ENCODE results near the gene HYDIN. TPM values are rescaled to one million over a fixed set of nuclear protein-coding genes. Genes with fewer than 3 reads are reported as not detected.

HYDIN gene
- total and polyA plus RNA-seq, 2 experiments from 2014 or later = 3.1 to 7.7 TPM

- Histone ChIP-seq H3K27ac (ENCODE audit: low read depth) (no peak overlapping the region), H3K9me2 (ENCODE audit: insufficient read depth) (peaks cover 8% of the 10 kb centered on the region), H3K4me1 (ENCODE audit: insufficient read depth) (peaks cover 12% of the 10 kb centered on the region; the same call in 1 of the 2 replicates), H4K20me1 (replicated peaks; ENCODE audit: insufficient read depth) (no peaks in the 10 kb centered on the region), H3K36me3 (ENCODE audit: insufficient read depth) (peaks cover 10% of the 10 kb centered on the region), H3K4me2 (no peak overlapping the region), H2AFZ (no peak overlapping the region), H3K4me3 (no peak overlapping the region), H3F3A (replicated peaks; ENCODE audit: low read depth) (no peaks in the 10 kb centered on the region), H3K79me2 (replicated peaks; ENCODE audit: insufficient read depth) (no peaks in the 10 kb centered on the region), H3K27me3 (ENCODE audit: insufficient read depth) (no peaks in the 10 kb centered on the region; the same call in 1 of the 2 replicates)
- Mint-ChIP-seq H3K36me3 (ENCODE audit: low read depth) (peaks cover 42% of the 10 kb centered on the region), H3K4me3 (no peak overlapping the region), H3K27ac (no peak overlapping the region), H3K27me3 (ENCODE audit: insufficient read depth, low read depth, poor library complexity) (peaks cover 3% of the 10 kb centered on the region), H3K4me1 (peaks cover 4% of the 10 kb centered on the region; the same call in 1 of the 3 replicates), H3K9me3 (peaks cover 66% of the 10 kb centered on the region)
- no peak for TF ChIP-seq CREB1 (CRISPR knock-in tag; IDR thresholded peaks at IDR 0.05; ENCODE audit: low read depth)
- no peak for TF ChIP-seq REST (IDR thresholded peaks at IDR 0.05; ENCODE audit: unreplicated experiment)
- TF ChIP-seq POLR2AphosphoS5 (IDR thresholded peaks at IDR 0.05; ENCODE audit: low read depth) = no peak
- TF ChIP-seq EZH2phosphoT487 (IDR thresholded peaks at IDR 0.05; ENCODE audit: unreplicated experiment) = no peak
- no peak for TF ChIP-seq STAT1 (IDR thresholded peaks at IDR 0.05; ENCODE audit: unreplicated experiment)
- TF ChIP-seq ETS1 (IDR thresholded peaks at IDR 0.05) = no peak
- no peak for TF ChIP-seq ZNF331 (CRISPR knock-in tag; IDR thresholded peaks at IDR 0.05; ENCODE audit: low read depth)
- TF ChIP-seq EZH2 (IDR thresholded peaks at IDR 0.05; ENCODE audit: low read depth, unreplicated experiment) = no peak
- no peak for TF ChIP-seq JUNB (IDR thresholded peaks at IDR 0.05; ENCODE audit: unreplicated experiment)
- TF ChIP-seq ZNF462 (CRISPR knock-in tag; IDR thresholded peaks at IDR 0.05) = no peak
- no peak for TF ChIP-seq NANOG (IDR thresholded peaks at IDR 0.05; ENCODE audit: borderline replicate concordance)
- no peak for TF ChIP-seq CTCF (conservative IDR thresholded peaks at IDR 0.05; ENCODE audit: low read depth in 2 of 2)
- no peak for TF ChIP-seq ZNF114 (CRISPR knock-in tag; IDR thresholded peaks at IDR 0.05)
- no peak for ATAC-seq
- DNase-seq (ENCODE audit: low spot score) = no peak
Measured at GRCh38 chr16:71226229-71227141, 4.0 kb downstream of the HYDIN start.

Data from GM23338 (cell line).